ENCODE results near the gene TBC1D16. TPM values are rescaled to one million over a fixed set of nuclear protein-coding genes. Genes with fewer than 3 reads are reported as not detected.

TBC1D16 gene
- total and polyA plus RNA-seq, 5 donors from 2014 or later, result 0.06 to 0.72 (median 0.13) TPM

DNA sequence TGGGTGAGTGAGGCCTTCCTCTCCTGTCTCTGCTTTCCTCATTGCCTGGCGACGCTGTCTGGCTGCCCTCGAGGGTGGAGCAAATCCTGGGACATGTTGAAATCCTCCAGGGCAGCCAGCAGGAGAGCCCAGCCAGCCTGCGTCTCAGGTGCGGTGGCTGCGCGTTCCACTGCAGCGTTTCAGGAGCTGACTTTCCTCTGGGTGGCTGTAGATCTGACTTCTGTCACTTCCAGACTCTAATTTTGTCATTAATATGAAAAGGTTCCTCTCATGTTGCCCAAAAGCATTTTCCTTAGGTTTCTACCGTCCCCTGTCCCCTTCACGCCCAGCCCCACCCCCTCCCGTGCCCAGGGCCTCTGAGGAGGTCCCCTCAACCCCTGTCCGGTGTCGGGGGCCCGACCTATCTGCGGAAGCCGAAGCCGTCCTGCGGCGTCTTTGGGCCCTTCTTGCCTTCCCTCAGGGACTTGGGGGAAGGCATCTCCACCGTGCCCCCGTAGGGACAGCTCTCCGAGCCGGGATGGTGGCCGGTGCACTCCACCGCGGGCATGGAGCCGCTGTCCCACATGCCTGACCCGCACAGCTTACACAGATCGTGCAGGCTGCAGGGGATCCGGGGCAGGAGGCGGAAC, 95.1 kb downstream of the TBC1D16 start:
- Histone ChIP-seq H3K4me3 (ENCODE audit: low read depth, low read length) (no peak overlapping the region), H3K27me3 (ENCODE audit: control insufficient read depth, insufficient read depth, low read length) (no peaks in the 10 kb centered on the region), H3K36me3 (ENCODE audit: control insufficient read depth, insufficient read depth, low read length) (no peaks in the 10 kb centered on the region), H3K27ac (ENCODE audit: insufficient read depth, low read length, poor library complexity, severe bottlenecking) (no peak overlapping the region), H3K9me3 (ENCODE audit: control insufficient read depth in 2 of 2, low read length in 2 of 2) (no peaks in the 10 kb centered on the region), H3K4me1 (ENCODE audit: control insufficient read depth, insufficient read depth, low read length, poor library complexity, severe bottlenecking) (peaks cover 13% of the 10 kb centered on the region)
- Mint-ChIP-seq H3K27ac (peak overlapping the region in 1 of 3 donors; percentile 12), H3K27me3 (peaks cover 4% of the 10 kb centered on the region), H3K4me3 (peak overlapping the region in 1 of 4 donors; percentile 54), H3K36me3 (no peaks in the 10 kb centered on the region), H3K9me3 (peaks cover 0 to 1% (median 0%) of the 10 kb centered on the region in 7 donors), H3K4me1 (peaks cover 0 to 42% (median 18%) of the 10 kb centered on the region in 4 donors)
- ATAC-seq (ENCODE audit: low read depth in 2 of 2), result no peak
- no peak for DNase-seq

DNA sequence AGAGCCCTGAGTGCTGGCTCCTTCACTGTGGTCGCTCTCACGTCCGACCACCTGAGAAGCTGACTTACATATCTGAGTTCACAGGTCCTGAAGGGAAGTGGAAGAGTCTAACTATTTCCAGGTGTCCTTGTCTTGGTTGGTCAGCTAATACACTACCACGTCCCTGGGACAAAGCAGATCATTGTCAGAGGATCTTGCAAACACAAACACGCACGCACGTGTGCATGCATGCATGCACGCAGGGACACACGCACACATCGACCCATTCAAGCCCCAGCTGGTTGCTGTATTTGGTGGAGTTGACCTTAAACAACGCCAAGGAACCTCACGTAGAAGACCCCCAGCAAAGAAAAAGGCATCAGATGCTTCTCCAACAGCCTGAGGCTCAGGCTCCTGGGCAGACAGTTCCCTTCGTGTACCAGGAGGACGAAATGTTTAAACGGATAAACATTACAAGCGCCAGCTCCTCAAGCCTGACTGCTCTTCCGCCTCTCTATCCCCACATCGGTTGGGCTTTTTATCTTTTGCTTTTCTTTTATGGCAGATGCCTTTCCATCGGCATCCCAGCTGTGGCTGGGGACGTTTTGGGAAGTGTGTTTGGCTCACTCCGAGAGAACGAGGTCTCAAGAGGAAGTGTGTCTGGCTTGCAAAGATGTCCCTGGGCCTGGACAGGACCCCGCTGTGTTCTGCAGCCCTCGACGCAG, 95.8 kb downstream of the TBC1D16 start:
- peak overlapping the region in 1 of 4 donors; percentile 54 for H3K4me3 Mint-ChIP-seq
- Histone ChIP-seq H3K27me3 (ENCODE audit: control insufficient read depth, insufficient read depth, low read length) (no peaks in the 10 kb centered on the region), H3K4me3 (ENCODE audit: low read depth, low read length) (no peak overlapping the region), H3K27ac (ENCODE audit: insufficient read depth, low read length, poor library complexity, severe bottlenecking) (no peak overlapping the region), H3K9me3 (ENCODE audit: control insufficient read depth in 2 of 2, low read length in 2 of 2) (no peaks in the 10 kb centered on the region), H3K36me3 (ENCODE audit: control insufficient read depth, insufficient read depth, low read length) (no peaks in the 10 kb centered on the region), H3K4me1 (ENCODE audit: control insufficient read depth, insufficient read depth, low read length, poor library complexity, severe bottlenecking) (peaks cover 13% of the 10 kb centered on the region)
- peaks cover 4% of the 10 kb centered on the region for H3K27me3 Mint-ChIP-seq
- peak overlapping the region in 2 of 3 donors; percentile 1 to 25 for H3K27ac Mint-ChIP-seq
- H3K4me1 Mint-ChIP-seq, result peaks cover 0 to 45% (median 19%) of the 10 kb centered on the region in 4 donors
- H3K9me3 Mint-ChIP-seq, result peaks cover 0 to 1% (median 0%) of the 10 kb centered on the region in 7 donors
- no peaks in the 10 kb centered on the region for H3K36me3 Mint-ChIP-seq
- ATAC-seq (ENCODE audit: low read depth in 2 of 2) (no peak), DNase-seq (no peak)

DNA sequence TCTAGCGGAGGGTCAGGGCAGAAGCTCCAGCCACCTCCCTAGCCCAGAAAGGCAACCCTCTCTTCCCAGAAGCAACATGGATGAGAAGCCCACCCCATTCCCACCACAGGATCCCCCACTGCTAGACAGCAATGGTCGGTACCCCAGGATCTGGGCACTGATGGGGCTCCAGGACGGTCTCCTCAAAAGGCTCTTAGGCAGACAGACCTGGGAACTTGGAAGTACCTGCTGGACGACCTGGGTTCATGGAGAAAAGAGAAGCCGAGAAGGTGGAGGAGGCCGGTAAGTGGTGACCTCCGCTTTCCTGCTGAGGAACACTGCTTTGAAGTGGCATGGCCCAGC, 96.6 kb downstream of the TBC1D16 start:
- H3K4me1 ChIP-seq (ENCODE audit: control insufficient read depth, insufficient read depth, low read length, poor library complexity, severe bottlenecking), result peaks cover 13% of the 10 kb centered on the region
- H3K27me3 ChIP-seq (ENCODE audit: control insufficient read depth, insufficient read depth, low read length), result no peaks in the 10 kb centered on the region
- H3K4me3 ChIP-seq (ENCODE audit: low read depth, low read length), result no peak overlapping the region
- H3K27ac ChIP-seq (ENCODE audit: insufficient read depth, low read length, poor library complexity, severe bottlenecking), result no peak overlapping the region
- no peaks in the 10 kb centered on the region for H3K36me3 Mint-ChIP-seq
- peaks cover 0 to 50% (median 19%) of the 10 kb centered on the region in 4 donors for H3K4me1 Mint-ChIP-seq
- ATAC-seq (ENCODE audit: low read depth in 2 of 2), result no peak
- no peaks in the 10 kb centered on the region for H3K9me3 ChIP-seq (ENCODE audit: control insufficient read depth in 2 of 2, low read length in 2 of 2)
- no peaks in the 10 kb centered on the region for H3K36me3 ChIP-seq (ENCODE audit: control insufficient read depth, insufficient read depth, low read length)
- peak overlapping the region in 1 of 3 donors; percentile 40 for H3K27ac Mint-ChIP-seq
- peak overlapping the region in 1 of 4 donors; percentile 44 for H3K4me3 Mint-ChIP-seq
- H3K9me3 Mint-ChIP-seq, result peaks cover 0 to 1% (median 0%) of the 10 kb centered on the region in 7 donors
- no peak for DNase-seq
- H3K27me3 Mint-ChIP-seq, result peaks cover 4% of the 10 kb centered on the region

DNA sequence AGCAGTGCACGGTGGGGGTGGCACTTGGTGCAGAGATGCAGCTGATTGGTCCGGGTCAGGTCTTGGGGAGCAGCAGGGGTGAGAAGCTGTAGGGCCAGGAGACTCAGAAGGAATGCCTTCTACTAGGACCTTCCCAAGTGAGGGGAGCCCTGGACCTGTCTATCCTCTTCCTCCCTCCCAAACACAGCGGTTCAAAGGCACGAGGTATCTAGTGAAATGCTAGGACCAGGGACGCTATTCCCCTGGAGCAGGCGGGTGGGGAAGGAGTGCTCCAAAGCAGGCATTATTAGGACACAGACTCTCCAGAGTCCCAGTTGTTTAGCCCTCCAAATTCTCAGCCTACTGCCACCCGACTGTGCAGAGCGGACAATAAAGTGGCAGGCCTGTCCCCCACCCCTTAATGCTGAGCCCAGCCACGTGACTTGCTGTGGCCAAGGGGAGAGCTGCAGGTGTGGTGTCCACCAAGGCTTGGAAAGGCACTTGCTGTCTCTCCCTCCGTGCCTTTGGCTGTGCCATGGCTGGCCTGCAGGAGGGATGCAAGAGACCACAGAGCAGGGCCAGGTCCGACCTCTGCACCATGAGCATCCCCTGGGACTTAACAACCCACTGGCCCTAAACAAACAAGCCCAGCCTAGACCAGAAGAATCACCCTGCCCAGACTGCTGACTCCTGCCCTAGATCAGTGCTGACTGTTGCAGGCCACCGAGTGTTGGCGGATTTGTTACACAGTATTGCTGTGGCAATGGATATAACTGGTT, 97.2 kb downstream of the TBC1D16 start:
- Mint-ChIP-seq H3K4me1 (peaks cover 0 to 56% (median 20%) of the 10 kb centered on the region in 4 donors), H3K27ac (peak overlapping the region in 1 of 3 donors; percentile 60)

DNA sequence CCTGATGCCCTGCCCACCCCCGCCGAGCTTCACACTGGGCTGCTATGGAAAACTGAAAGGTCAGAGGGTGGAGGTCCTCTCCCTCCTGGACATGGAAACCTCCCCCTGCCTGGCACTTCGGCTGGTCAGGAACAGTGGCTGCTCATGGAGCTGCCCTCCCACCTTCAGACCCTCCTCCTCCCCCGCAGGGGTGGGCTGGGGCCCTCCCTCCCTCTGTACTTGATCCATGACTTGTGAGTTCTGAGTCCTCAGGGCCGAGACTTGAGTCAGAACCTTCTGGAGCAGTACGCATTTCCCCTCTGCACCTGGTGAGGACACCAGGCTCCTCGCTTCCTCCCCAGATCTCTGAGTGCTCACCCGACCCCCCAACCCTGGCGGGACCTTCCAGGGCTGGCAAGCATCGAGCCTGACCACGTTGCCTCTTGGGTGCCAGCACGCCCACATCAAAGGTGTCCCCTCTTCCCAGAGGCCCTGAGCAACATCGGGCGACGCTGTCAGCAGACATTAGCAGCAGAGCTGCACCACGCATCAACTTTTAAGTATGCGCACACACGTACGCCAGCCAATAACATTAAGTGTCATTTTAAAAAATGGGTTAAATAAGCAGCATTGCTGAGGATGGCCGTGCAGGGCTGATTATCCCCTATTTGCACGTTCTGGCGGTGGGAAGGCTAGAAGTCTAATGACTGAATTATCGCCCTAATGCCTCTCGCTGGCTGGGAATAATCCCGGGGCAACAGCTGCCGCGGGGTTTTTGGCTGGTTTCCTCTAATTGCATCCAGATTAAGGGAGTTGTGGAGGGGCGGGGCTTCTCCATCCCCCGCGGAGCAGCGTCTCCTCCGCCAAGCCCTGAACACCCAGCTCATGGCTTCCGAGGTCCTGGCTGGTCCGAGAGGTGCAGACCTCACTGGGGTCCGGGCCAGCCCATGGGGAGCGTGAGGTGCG, 98.0 kb downstream of the TBC1D16 start:
- Histone ChIP-seq H3K4me3 (ENCODE audit: low read depth, low read length) (no peak overlapping the region), H3K9me3 (ENCODE audit: control insufficient read depth in 2 of 2, low read length in 2 of 2) (no peaks in the 10 kb centered on the region), H3K4me1 (ENCODE audit: control insufficient read depth, insufficient read depth, low read length, poor library complexity, severe bottlenecking) (peaks cover 13% of the 10 kb centered on the region), H3K36me3 (ENCODE audit: control insufficient read depth, insufficient read depth, low read length) (no peaks in the 10 kb centered on the region), H3K27ac (ENCODE audit: insufficient read depth, low read length, poor library complexity, severe bottlenecking) (no peak overlapping the region), H3K27me3 (ENCODE audit: control insufficient read depth, insufficient read depth, low read length) (no peaks in the 10 kb centered on the region)
- Mint-ChIP-seq H3K27me3 (peaks cover 15% of the 10 kb centered on the region), H3K27ac (peak overlapping the region in 2 of 3 donors; percentile 81 to 97), H3K4me1 (peaks cover 0 to 58% (median 17%) of the 10 kb centered on the region in 4 donors), H3K9me3 (peaks cover 0 to 1% (median 0%) of the 10 kb centered on the region in 7 donors), H3K4me3 (peak overlapping the region in 3 of 4 donors; percentile 32 to 83 (median 75)), H3K36me3 (no peaks in the 10 kb centered on the region)
- ATAC-seq (ENCODE audit: low read depth in 2 of 2), result peak in 1 of 2 donors; percentile 28
- DNase-seq, result no peak

More for the DNA sequence above, 97.2 kb downstream of the TBC1D16 start:
- H3K36me3 ChIP-seq (ENCODE audit: control insufficient read depth, insufficient read depth, low read length), result no peaks in the 10 kb centered on the region
- ATAC-seq (ENCODE audit: low read depth in 2 of 2) (no peak), DNase-seq (no peak)
- Mint-ChIP-seq H3K27me3 (peaks cover 6% of the 10 kb centered on the region), H3K4me3 (peak overlapping the region in 1 of 4 donors; percentile 44), H3K36me3 (no peaks in the 10 kb centered on the region), H3K9me3 (peaks cover 0 to 1% (median 0%) of the 10 kb centered on the region in 7 donors)
- H3K4me3 ChIP-seq (ENCODE audit: low read depth, low read length), result no peak overlapping the region
- H3K27ac ChIP-seq (ENCODE audit: insufficient read depth, low read length, poor library complexity, severe bottlenecking), result no peak overlapping the region
- H3K4me1 ChIP-seq (ENCODE audit: control insufficient read depth, insufficient read depth, low read length, poor library complexity, severe bottlenecking), result peaks cover 13% of the 10 kb centered on the region
- H3K27me3 ChIP-seq (ENCODE audit: control insufficient read depth, insufficient read depth, low read length), result no peaks in the 10 kb centered on the region
- no peaks in the 10 kb centered on the region for H3K9me3 ChIP-seq (ENCODE audit: control insufficient read depth in 2 of 2, low read length in 2 of 2)

DNA sequence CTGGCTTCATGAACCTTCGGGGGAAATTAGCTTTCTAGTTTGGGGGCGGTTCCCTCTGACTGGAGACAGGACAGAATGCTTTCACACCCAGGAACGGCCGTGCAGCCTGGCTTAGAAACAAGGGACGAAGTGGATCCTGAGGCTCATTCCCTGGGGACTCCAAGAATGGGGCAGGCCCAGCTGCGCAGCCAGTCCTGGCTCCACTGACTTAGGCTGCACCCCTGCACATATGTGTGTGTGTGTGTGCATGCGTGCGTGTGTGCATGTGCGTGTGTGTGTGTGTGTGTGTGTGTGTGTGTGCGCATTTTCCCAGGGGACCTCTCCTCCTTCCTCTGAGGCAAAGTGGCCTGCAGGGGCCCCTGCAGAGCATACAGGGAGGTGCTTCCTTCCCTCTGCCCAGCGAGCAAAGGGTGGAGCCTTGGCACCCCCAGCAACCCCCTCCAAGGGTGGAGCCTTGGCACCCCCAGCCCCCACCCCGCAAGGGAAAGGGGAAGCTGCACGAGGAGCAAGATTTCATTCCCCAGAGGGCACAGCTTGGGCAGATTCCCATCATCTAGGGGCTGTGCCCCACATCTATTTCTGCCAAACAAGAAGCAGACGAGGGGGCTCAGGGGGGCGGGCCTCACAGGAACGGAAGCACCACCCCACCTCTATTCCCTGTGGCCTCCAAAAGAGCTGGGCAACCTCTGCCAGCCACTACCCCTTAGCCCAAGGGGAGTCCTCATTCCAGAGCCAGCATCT, 98.9 kb downstream of the TBC1D16 start:
- peaks cover 22% of the 10 kb centered on the region for H3K27me3 Mint-ChIP-seq
- H3K27ac Mint-ChIP-seq, result peak overlapping the region in 1 of 3 donors; percentile 97
- DNase-seq, result no peak
- no peaks in the 10 kb centered on the region for H3K36me3 Mint-ChIP-seq
- H3K4me3 Mint-ChIP-seq, result peak overlapping the region in 2 of 4 donors; percentile 75 to 83
- Histone ChIP-seq H3K27ac (ENCODE audit: insufficient read depth, low read length, poor library complexity, severe bottlenecking) (no peak overlapping the region), H3K4me1 (ENCODE audit: control insufficient read depth, insufficient read depth, low read length, poor library complexity, severe bottlenecking) (peaks cover 9% of the 10 kb centered on the region), H3K36me3 (ENCODE audit: control insufficient read depth, insufficient read depth, low read length) (no peaks in the 10 kb centered on the region), H3K4me3 (ENCODE audit: low read depth, low read length) (no peak overlapping the region), H3K9me3 (ENCODE audit: control insufficient read depth in 2 of 2, low read length in 2 of 2) (no peaks in the 10 kb centered on the region), H3K27me3 (ENCODE audit: control insufficient read depth, insufficient read depth, low read length) (no peaks in the 10 kb centered on the region)
- H3K4me1 Mint-ChIP-seq, result peaks cover 0 to 61% (median 20%) of the 10 kb centered on the region in 4 donors
- ATAC-seq (ENCODE audit: low read depth in 2 of 2), result peak in 1 of 2 donors; percentile 15
- peaks cover 0 to 1% (median 0%) of the 10 kb centered on the region in 7 donors for H3K9me3 Mint-ChIP-seq

Data from CD4-positive, CD25-positive, alpha-beta regulatory T cell (primary cell).